ENCODE data around the gene CNTN5.

GRCh38 chr11:99142237-99142636 is 121.5 kb downstream of the CNTN5 start:
- TF ChIP-seq MAX (IDR thresholded peaks at IDR 0.05; ENCODE audit: low read depth, low read length) (no peak), POLR2A (IDR thresholded peaks at IDR 0.05; ENCODE audit: low read depth, low read length) (no peak), SIN3A (IDR thresholded peaks at IDR 0.05; ENCODE audit: low read depth, low read length) (no peak), LARP7 (IDR thresholded peaks at IDR 0.05) (no peak), EZH2 (IDR thresholded peaks at IDR 0.05; ENCODE audit: borderline replicate concordance, control insufficient read depth, low read depth, low read length) (no peak), FOXM1 (IDR thresholded peaks at IDR 0.05; ENCODE audit: low read depth, low read length) (no peak), ZZZ3 (IDR thresholded peaks at IDR 0.05; ENCODE audit: control insufficient read depth, insufficient read length, low read depth) (no peak), ATF3 (IDR thresholded peaks at IDR 0.05; ENCODE audit: borderline replicate concordance, extremely low read depth, low read depth, low read length) (no peak), ZBTB33 (IDR thresholded peaks at IDR 0.05) (no peak)
- TF ChIP-seq, protein P1, sequence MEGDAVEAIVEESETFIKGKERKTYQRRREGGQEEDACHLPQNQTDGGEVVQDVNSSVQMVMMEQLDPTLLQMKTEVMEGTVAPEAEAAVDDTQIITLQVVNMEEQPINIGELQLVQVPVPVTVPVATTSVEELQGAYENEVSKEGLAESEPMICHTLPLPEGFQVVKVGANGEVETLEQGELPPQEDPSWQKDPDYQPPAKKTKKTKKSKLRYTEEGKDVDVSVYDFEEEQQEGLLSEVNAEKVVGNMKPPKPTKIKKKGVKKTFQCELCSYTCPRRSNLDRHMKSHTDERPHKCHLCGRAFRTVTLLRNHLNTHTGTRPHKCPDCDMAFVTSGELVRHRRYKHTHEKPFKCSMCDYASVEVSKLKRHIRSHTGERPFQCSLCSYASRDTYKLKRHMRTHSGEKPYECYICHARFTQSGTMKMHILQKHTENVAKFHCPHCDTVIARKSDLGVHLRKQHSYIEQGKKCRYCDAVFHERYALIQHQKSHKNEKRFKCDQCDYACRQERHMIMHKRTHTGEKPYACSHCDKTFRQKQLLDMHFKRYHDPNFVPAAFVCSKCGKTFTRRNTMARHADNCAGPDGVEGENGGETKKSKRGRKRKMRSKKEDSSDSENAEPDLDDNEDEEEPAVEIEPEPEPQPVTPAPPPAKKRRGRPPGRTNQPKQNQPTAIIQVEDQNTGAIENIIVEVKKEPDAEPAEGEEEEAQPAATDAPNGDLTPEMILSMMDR (IDR thresholded peaks at IDR 0.05 in 2 of 3, conservative IDR thresholded peaks at IDR 0.05 in 1 of 3; ENCODE audit: control insufficient read depth in 2 of 3, extremely low read depth in 1 of 3, insufficient read depth in 1 of 3, low read depth in 3 of 3, low read length in 3 of 3): no peak
